Ishikawa (cell line): ENCODE measurements around the gene SLC25A15.

Source experiments
- CEBPB ChIP-seq: IDR thresholded peaks from 2 replicates; pipeline ENCODE4 v1.6.1; 2012
- CREB1 ChIP-seq: IDR thresholded peaks from 2 replicates; pipeline ENCODE4 v1.6.1; 2012; ENCODE audit warnings: low read depth
- EGR1 ChIP-seq: IDR thresholded peaks from 2 replicates; pipeline ENCODE4 v1.6.1; 2012
- EP300 ChIP-seq: IDR thresholded peaks from 2 replicates; pipeline ENCODE4 v1.6.1; 2012; ENCODE audit warnings: borderline replicate concordance
- FOXM1 ChIP-seq: IDR thresholded peaks from 2 replicates; pipeline ENCODE4 v1.6.1; 2012; ENCODE audit warnings: low read depth, borderline replicate concordance
- MAX ChIP-seq: IDR thresholded peaks from 2 replicates; pipeline ENCODE4 v1.6.1; 2012
- NFIC ChIP-seq: IDR thresholded peaks from 2 replicates; pipeline ENCODE4 v1.6.1; 2012
- RAD21 ChIP-seq: IDR thresholded peaks from 2 replicates; pipeline ENCODE4 v1.6.1; 2012; ENCODE audit warnings: low read depth
- REST ChIP-seq: IDR thresholded peaks from 2 replicates; pipeline ENCODE4 v1.6.1; 2012; ENCODE audit warnings: low read depth, mild to moderate bottlenecking
- TAF1 ChIP-seq: IDR thresholded peaks from 2 replicates; pipeline ENCODE4 v1.6.1; 2012; ENCODE audit warnings: low read depth, mild to moderate bottlenecking
- TCF12 ChIP-seq: IDR thresholded peaks from 2 replicates; pipeline ENCODE4 v1.6.1; 2012; ENCODE audit warnings: low read depth
- TEAD4 ChIP-seq: IDR thresholded peaks from 2 replicates; pipeline ENCODE4 v1.6.1; 2012
- USF1 ChIP-seq: IDR thresholded peaks from 2 replicates; pipeline ENCODE4 v1.6.1; 2012
- YY1 ChIP-seq: IDR thresholded peaks from 2 replicates; pipeline ENCODE4 v1.6.1; 2012; ENCODE audit warnings: low read depth
- ZBTB7A ChIP-seq: IDR thresholded peaks from 2 replicates; pipeline ENCODE4 v1.6.1; 2012; ENCODE audit warnings: low read depth

Gene SLC25A15

GRCh38 chr13:40812102-40812501 is 22.7 kb downstream of the SLC25A15 start:
- TF ChIP-seq REST = no peak
- no peak for TF ChIP-seq TEAD4
- no peak for TF ChIP-seq TCF12
- no peak for TF ChIP-seq CEBPB
- TF ChIP-seq ZBTB7A = no peak
- no peak for TF ChIP-seq TAF1
- no peak for TF ChIP-seq USF1
- TF ChIP-seq CREB1 = no peak
- TF ChIP-seq EGR1 = no peak
- no peak for TF ChIP-seq RAD21
- TF ChIP-seq NFIC = no peak

- TF ChIP-seq RAD21 (no peak), NFIC (no peak), TEAD4 (no peak), MAX (no peak), USF1 (no peak), REST (no peak), TAF1 (no peak), ZBTB7A (no peak)
These were observed 23.5 kb downstream of the SLC25A15 start for GRCh38 chr13:40812724-40813445.

GRCh38 chr13:40813667-40814454 is 24.4 kb downstream of the SLC25A15 start:
- TF ChIP-seq RAD21 = peak; percentile 60
- TF ChIP-seq NFIC = no peak

- TF ChIP-seq NFIC (no peak), CREB1 (no peak), TCF12 (no peak), RAD21 (no peak), ZBTB7A (no peak), EP300 (no peak), FOXM1 (no peak), MAX (no peak), YY1 (no peak), TEAD4 (no peak), EGR1 (no peak), TAF1 (no peak), REST (no peak), CEBPB (no peak), USF1 (no peak)
These were observed 25.4 kb downstream of the SLC25A15 start for GRCh38 chr13:40814803-40815202.
